OCI-LY7 (cell line): Measurements from ENCODE around the gene MTOR. TPM values are rescaled to one million over a fixed set of nuclear protein-coding genes. Genes with fewer than 3 reads are reported as not detected.
"Not testable (repeated sequence)": the region's sequence is repeated elsewhere in the genome, so short reads cannot be mapped to it uniquely, and the experiment has no call there.

Experiments used
- BruUV-seq: library from RNA; stranded (reverse); fragments of 400-500 nt; replicated peaks from 2 replicates; lab custom pipeline; 2021; lab: Mats Ljungman, UMichigan
- CTCF ChIA-PET: fragments of 300-600 bp; sonication (Branson Sonifier 250); formaldehyde crosslinking; loops from one replicate; lab custom pipeline; 2022; ENCODE audit warnings: antibody characterized with exemption; ENCODE audit not compliant: unreplicated experiment; lab: Charles Lee
- POLR2A ChIA-PET: fragments of 300-600 bp; sonication (Branson Sonifier 250); formaldehyde crosslinking; loops from one replicate; lab custom pipeline; 2022; ENCODE audit warnings: antibody characterized with exemption; lab: Charles Lee
- DNase-seq: peaks from one replicate; pipeline ENCODE4 v3.0.0-alpha.2; 2015; ENCODE audit warnings: low spot score
- H2AFZ ChIP-seq: fragments of 200-600 bp; sonication (generic), shearing (Covaris generic); 2 replicates; pipeline ENCODE4 v1.6.1; 2014; ENCODE audit warnings: mild to moderate bottlenecking, antibody characterized with exemption, low read length, moderate library complexity
- H3K27ac ChIP-seq: fragments of 200-600 bp; sonication (generic); 2 replicates; pipeline ENCODE4 v1.5.1; 2014; ENCODE audit warnings: mixed run types, low read depth, mild to moderate bottlenecking, moderate library complexity, low read length, inconsistent platforms; ENCODE audit not compliant: poor library complexity, severe bottlenecking
- H3K36me3 ChIP-seq: fragments of 200-600 bp; sonication (generic); 2 replicates; pipeline ENCODE4 v1.6.1; 2014; ENCODE audit warnings: mild to moderate bottlenecking, antibody characterized with exemption, low read length, moderate library complexity, mixed read lengths; ENCODE audit not compliant: insufficient read depth
- H3K4me1 ChIP-seq: fragments of 200-600 bp; sonication (generic); 2 replicates; pipeline ENCODE4 v1.5.1; 2014; ENCODE audit warnings: mild to moderate bottlenecking, low read length; ENCODE audit not compliant: insufficient read depth, poor library complexity, severe bottlenecking
- H3K4me2 ChIP-seq: fragments of 200-600 bp; sonication (generic); 2 replicates; pipeline ENCODE4 v1.6.1; 2014; ENCODE audit warnings: mild to moderate bottlenecking, low read length
- H3K4me3 ChIP-seq: fragments of 200-600 bp; sonication (generic); 2 replicates; pipeline ENCODE4 v1.5.1; 2014; ENCODE audit warnings: mild to moderate bottlenecking, low read depth, low read length; ENCODE audit not compliant: poor library complexity, severe bottlenecking
- H3K79me2 ChIP-seq: fragments of 200-600 bp; sonication (generic); 2 replicates; pipeline ENCODE4 v1.6.1; 2016; ENCODE audit warnings: low read depth, mild to moderate bottlenecking, low read length, moderate library complexity, mixed read lengths; ENCODE audit not compliant: insufficient read depth
- H3K9me2 ChIP-seq: fragments of 200-600 bp; sonication (generic); 2 replicates; pipeline ENCODE4 v1.6.1; 2016; ENCODE audit warnings: mild to moderate bottlenecking, low read length, mixed read lengths; ENCODE audit not compliant: insufficient read depth
- H3K9me3 ChIP-seq: fragments of 200-600 bp; sonication (generic); 2 replicates; pipeline ENCODE4 v1.6.1; 2014; ENCODE audit warnings: mild to moderate bottlenecking, mixed run types, low read length, mixed read lengths
- H4K20me1 ChIP-seq: fragments of 200-600 bp; sonication (generic); 2 replicates; pipeline ENCODE4 v1.6.1; 2014; ENCODE audit warnings: mild to moderate bottlenecking, antibody characterized with exemption, low read length, moderate library complexity, mixed read lengths; ENCODE audit not compliant: insufficient read depth
- EZH2phosphoT487 ChIP-seq: fragments of 200-600 bp; sonication (generic); IDR thresholded peaks from 2 replicates; pipeline ENCODE4 v1.6.1; 2018; ENCODE audit warnings: low read depth, borderline replicate concordance, mild to moderate bottlenecking, mixed run types, antibody characterized with exemption, low read length, moderate library complexity, mixed read lengths
- intact Hi-C: fragments of 100-400 bp; cut with micrococcal nuclease; formaldehyde crosslinking; loops from one replicate; pipeline ENCODE4 v1.10.0; 2022; ENCODE audit not compliant: unreplicated experiment
- total RNA-seq, 2 experiments: library from RNA; depleted of rRNA in 1 of 2; stranded (reverse); fragments of >200 nt in 1 of 2; shearing (Covaris generic) in 1 of 2; gene quantifications; 2 replicates each; pipeline ENCODE4 v1.2.3, GENCODE V29; 2014 to 2022
- TF ChIP-seq, protein P1 (sequence below): fragments of 200-600 bp; sonication (generic); conservative IDR thresholded peaks from 2 replicates; pipeline ENCODE4 v1.5.1; 2014; ENCODE audit warnings: mild to moderate bottlenecking, antibody characterized with exemption, low read length, moderate library complexity, mixed read lengths

MTOR gene
- total RNA-seq, 2 experiments from 2014 or later, result 41.1 to 58.6 TPM

GRCh38 chr1:11272832-11273594 lies 10.7 kb upstream of the MTOR start, which contains the start of gene UBIAD1:
UBIAD1 (plus strand) TSS chr1:11273198; CDS start chr1:11273532, 334 bp downstream.
- H3K9me3 ChIP-seq, result no peaks in the 10 kb centered on the region
- H2AFZ ChIP-seq, result peak within 1 kb of the TSS; percentile 78
- H3K9me2 ChIP-seq, result no peaks in the 10 kb centered on the region
- peak within 1 kb of the TSS; percentile 98 for H3K4me3 ChIP-seq
- DNase-seq, result peak; percentile 91
- H3K4me1 ChIP-seq, result peaks cover 23% of the 10 kb centered on the region
- no TSS peak for BruUV-seq
- peaks cover 45% of the 10 kb centered on the region for H3K79me2 ChIP-seq
- no peaks in the 10 kb centered on the region for H4K20me1 ChIP-seq
- ChIA-PET CTCF (interaction anchor here (0.6 kb wide), 1 partner anchor 112 kb away, joined by 3 read pairs; no protein-coding TSS in a partner anchor), POLR2A (interaction anchor here (0.7 to 3.5 kb wide), 3 partner anchors 8 to 21 kb away, joined by 5 to 10 read pairs (median 9); partner anchors contain the start of gene MTOR)
- H3K36me3 ChIP-seq, result peaks cover 28% of the 10 kb centered on the region
- no peak for TF ChIP-seq EZH2phosphoT487
- TF ChIP-seq, protein P1, sequence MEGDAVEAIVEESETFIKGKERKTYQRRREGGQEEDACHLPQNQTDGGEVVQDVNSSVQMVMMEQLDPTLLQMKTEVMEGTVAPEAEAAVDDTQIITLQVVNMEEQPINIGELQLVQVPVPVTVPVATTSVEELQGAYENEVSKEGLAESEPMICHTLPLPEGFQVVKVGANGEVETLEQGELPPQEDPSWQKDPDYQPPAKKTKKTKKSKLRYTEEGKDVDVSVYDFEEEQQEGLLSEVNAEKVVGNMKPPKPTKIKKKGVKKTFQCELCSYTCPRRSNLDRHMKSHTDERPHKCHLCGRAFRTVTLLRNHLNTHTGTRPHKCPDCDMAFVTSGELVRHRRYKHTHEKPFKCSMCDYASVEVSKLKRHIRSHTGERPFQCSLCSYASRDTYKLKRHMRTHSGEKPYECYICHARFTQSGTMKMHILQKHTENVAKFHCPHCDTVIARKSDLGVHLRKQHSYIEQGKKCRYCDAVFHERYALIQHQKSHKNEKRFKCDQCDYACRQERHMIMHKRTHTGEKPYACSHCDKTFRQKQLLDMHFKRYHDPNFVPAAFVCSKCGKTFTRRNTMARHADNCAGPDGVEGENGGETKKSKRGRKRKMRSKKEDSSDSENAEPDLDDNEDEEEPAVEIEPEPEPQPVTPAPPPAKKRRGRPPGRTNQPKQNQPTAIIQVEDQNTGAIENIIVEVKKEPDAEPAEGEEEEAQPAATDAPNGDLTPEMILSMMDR, result no peak
- intact Hi-C loops, result no loop called here
- peak within 1 kb of the TSS; percentile 63 for H3K27ac ChIP-seq
- H3K4me2 ChIP-seq, result peak within 1 kb of the TSS; percentile 94

- TF ChIP-seq, protein P1, result no peak
- TF ChIP-seq EZH2phosphoT487, result no peak
- H3K4me3 ChIP-seq, result peak overlapping the region; percentile 56
- intact Hi-C loops, result no loop called here
- ChIA-PET POLR2A (interaction anchor here (2.3 to 3.5 kb wide), 2 partner anchors 9 to 10 kb away, joined by 9 to 10 read pairs; partner anchors contain the start of gene MTOR), CTCF (no interaction called here)
- H3K9me2 ChIP-seq, result no peaks in the 10 kb centered on the region
- H3K79me2 ChIP-seq, result peaks cover 43% of the 10 kb centered on the region
- H4K20me1 ChIP-seq, result no peaks in the 10 kb centered on the region
- BruUV-seq, result no TSS peak
- H3K9me3 ChIP-seq, result no peaks in the 10 kb centered on the region
- H3K4me2 ChIP-seq, result peak overlapping the region; percentile 57
- H3K36me3 ChIP-seq, result peaks cover 24% of the 10 kb centered on the region
- peak overlapping the region; percentile 54; the same call in 1 of the 2 replicates for H2AFZ ChIP-seq
- DNase-seq, result no peak
- no peak overlapping the region for H3K27ac ChIP-seq
- H3K4me1 ChIP-seq, result peaks cover 23% of the 10 kb centered on the region
Measured at GRCh38 chr1:11272544-11272831, 10.1 kb upstream of the MTOR start.

GRCh38 chr1:11267350-11268337 lies 5.3 kb upstream of the MTOR start:
- H3K4me3 ChIP-seq, H3K27ac ChIP-seq, BruUV-seq, CTCF ChIA-PET, H4K20me1 ChIP-seq, H3K36me3 ChIP-seq, DNase-seq, H3K4me2 ChIP-seq, H3K79me2 ChIP-seq, H2AFZ ChIP-seq, H3K9me2 ChIP-seq, H3K4me1 ChIP-seq, intact Hi-C loops, H3K9me3 ChIP-seq: not testable (repeated sequence)
- POLR2A ChIA-PET, result interaction anchor here (0.7 to 1.6 kb wide), 2 partner anchors 13 to 26 kb away, joined by 3 to 4 read pairs; no protein-coding TSS in a partner anchor
